Measurements from ENCODE around the gene OR5AU1. TPM values are rescaled to one million over a fixed set of nuclear protein-coding genes. Genes with fewer than 3 reads are reported as not detected.

OR5AU1 gene
- polyA plus RNA-seq, 1 experiment = not detected

GRCh38 chr14:21202463-21203358, 46.8 kb upstream of the OR5AU1 start:
- no peak overlapping the region for H3K4me3 ChIP-seq (ENCODE audit: low read depth, low read length)
- no peak for TF ChIP-seq CTCF (IDR thresholded peaks at IDR 0.05; ENCODE audit: low read depth, low read length)
- no peak overlapping the region for H3K27ac ChIP-seq (ENCODE audit: low read depth, low read length)
- no peaks in the 10 kb centered on the region for H3K9me3 ChIP-seq (ENCODE audit: control insufficient read depth, insufficient read depth, low read length)
- ChIA-PET CTCF (interaction anchor here (0.7 kb wide), 1 partner anchor 232 kb away, joined by 4 read pairs; no protein-coding TSS in a partner anchor), POLR2A (no interaction called here)
- no peaks in the 10 kb centered on the region for H3K27me3 ChIP-seq (ENCODE audit: control insufficient read depth, insufficient read depth, low read length)
- DNase-seq (ENCODE audit: low read depth, low spot score) = no peak

DNA sequence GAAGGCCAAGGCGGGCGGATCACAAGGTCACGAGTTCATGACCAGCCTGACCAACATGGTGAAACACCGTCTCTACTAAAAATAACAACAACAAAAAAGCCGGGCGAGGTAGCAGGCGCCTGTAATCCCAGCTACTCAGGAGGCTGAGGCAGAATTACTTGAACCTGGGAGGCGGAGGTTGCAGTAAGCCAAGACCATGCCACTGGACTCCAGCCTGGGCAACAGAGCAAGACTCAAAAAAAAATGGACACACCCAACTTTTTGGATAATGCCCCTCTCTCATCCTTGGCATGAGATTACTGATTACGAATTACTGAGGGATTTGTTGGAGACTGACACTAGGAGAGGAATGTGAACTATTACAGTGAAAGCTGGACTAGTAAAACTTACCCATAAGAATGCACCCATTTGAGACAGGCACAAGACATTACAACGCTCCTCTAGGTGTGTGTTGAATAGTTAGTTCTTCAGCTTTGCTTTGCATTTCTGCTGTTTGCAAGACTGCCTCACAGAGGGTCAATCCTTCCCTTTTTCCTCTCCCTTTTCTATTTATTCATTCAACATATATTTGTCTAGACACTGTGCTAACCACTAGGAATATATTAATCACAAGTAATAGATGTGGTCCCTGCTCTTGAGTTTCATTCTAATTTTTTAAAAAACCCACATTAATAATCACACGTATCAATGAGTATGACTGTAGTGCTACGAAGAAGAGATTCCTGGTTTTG, 46.0 kb upstream of the OR5AU1 start:
- no peak for DNase-seq (ENCODE audit: low read depth, low spot score)

DNA sequence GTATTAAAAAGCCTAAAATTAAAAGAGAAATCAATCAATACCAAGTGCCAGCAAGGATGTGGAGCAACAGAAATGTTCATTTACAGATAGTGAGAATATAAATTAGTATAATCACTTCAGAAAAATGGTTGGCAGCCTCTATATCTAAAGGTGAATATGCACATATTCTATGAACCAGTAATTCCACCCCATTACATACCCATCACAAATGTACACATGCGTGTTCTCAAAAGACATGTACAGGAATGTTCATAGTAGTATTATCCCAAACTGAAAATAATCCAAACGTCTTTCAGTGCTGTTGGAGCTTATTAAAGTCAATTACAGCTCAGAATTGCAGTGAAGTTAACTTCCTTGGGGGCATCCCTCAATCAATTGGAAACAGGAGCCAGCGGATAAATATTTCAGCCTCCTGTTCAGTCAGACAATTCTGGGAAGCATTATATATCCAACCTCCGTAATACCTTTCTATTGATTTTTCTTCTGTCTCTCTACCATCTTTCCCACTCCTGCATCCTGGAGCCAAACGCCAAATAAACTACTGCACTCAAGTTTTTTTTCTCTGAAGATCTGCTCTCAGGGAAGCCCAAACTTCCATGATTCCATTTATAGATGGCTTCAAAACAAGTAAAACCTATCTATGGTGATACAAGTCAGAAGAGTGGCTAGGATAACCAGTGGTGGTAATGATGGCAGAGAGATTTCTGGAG, 45.0 kb upstream of the OR5AU1 start:
- CTCF ChIA-PET = interaction anchor here (1.4 kb wide), 1 partner anchor 186 kb away, joined by 4 read pairs; no protein-coding TSS in a partner anchor
- Histone ChIP-seq H3K27me3 (ENCODE audit: control insufficient read depth, insufficient read depth, low read length) (no peaks in the 10 kb centered on the region), H3K27ac (ENCODE audit: low read depth, low read length) (no peak overlapping the region), H3K4me3 (ENCODE audit: low read depth, low read length) (no peak overlapping the region), H3K9me3 (ENCODE audit: control insufficient read depth, insufficient read depth, low read length) (no peaks in the 10 kb centered on the region)
- DNase-seq (ENCODE audit: low read depth, low spot score) = no peak
- TF ChIP-seq CTCF (IDR thresholded peaks at IDR 0.05; ENCODE audit: low read depth, low read length) = no peak
- POLR2A ChIA-PET = no interaction called here

More for the DNA sequence above, 46.0 kb upstream of the OR5AU1 start:
- ChIA-PET POLR2A (no interaction called here), CTCF (no interaction called here)
- no peak overlapping the region for H3K4me3 ChIP-seq (ENCODE audit: low read depth, low read length)
- H3K27ac ChIP-seq (ENCODE audit: low read depth, low read length) = no peak overlapping the region
- H3K9me3 ChIP-seq (ENCODE audit: control insufficient read depth, insufficient read depth, low read length) = no peaks in the 10 kb centered on the region
- TF ChIP-seq CTCF (IDR thresholded peaks at IDR 0.05; ENCODE audit: low read depth, low read length) = no peak
- H3K27me3 ChIP-seq (ENCODE audit: control insufficient read depth, insufficient read depth, low read length) = no peaks in the 10 kb centered on the region

DNA sequence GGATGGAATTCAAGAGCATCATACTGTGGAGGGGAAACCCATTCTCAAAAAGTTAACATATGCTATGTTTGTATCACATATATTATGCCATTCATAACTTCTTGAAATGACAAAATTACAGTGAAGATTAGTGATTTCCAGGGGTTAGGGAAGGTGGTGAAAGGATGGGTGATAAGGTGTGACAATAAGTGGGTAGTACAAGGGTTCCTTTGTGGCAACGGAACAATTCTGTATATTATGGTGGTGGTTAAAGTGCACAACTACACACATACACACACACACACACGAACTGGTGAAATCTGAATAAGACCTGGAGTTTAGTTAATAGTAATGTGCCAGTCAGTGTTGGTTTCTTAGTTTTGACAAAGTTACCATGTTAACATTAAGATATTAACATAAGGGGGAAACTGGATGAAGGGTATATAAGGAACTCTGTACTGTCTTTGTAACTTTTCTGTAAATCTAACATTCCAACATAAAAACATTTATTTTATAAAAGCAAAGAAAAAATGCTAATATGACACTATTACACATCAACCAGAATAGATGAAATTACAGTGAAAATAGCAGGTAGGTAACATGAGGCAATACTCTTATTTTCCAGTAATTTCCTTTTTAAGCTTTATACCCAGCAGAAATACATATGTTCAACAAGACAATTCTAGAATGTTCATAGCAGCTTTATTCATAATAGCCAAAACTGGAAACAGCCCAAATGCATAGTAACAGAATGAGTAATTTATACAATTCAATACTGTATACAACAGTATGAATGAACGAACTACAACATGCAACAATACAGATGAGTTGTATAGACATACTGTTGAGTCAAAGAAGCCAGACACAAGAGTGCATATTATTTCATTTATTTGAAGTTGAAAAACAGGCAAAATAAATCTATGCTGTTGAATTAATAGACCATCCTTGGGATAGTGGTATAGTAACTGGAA, 44.0 kb upstream of the OR5AU1 start:
- peak; percentile 36 for DNase-seq (ENCODE audit: low read depth, low spot score)
- ChIA-PET POLR2A (interaction anchor here (0.6 kb wide), 1 partner anchor 18 kb away, joined by 3 read pairs; no protein-coding TSS in a partner anchor), CTCF (interaction anchor here (1.4 kb wide), 1 partner anchor 185 kb away, joined by 4 read pairs; no protein-coding TSS in a partner anchor)
- TF ChIP-seq CTCF (IDR thresholded peaks at IDR 0.05; ENCODE audit: low read depth, low read length) = no peak
- no peak overlapping the region for H3K4me3 ChIP-seq (ENCODE audit: low read depth, low read length)
- H3K27ac ChIP-seq (ENCODE audit: low read depth, low read length) = no peak overlapping the region
- no peaks in the 10 kb centered on the region for H3K9me3 ChIP-seq (ENCODE audit: control insufficient read depth, insufficient read depth, low read length)
- no peaks in the 10 kb centered on the region for H3K27me3 ChIP-seq (ENCODE audit: control insufficient read depth, insufficient read depth, low read length)
